ENCODE measurements around the gene NOL12. TPM values are rescaled to one million over a fixed set of nuclear protein-coding genes. Genes with fewer than 3 reads are reported as not detected.

The NOL12 gene
- total RNA-seq, 1 donor from 2014 or later = 23.9 TPM

DNA sequence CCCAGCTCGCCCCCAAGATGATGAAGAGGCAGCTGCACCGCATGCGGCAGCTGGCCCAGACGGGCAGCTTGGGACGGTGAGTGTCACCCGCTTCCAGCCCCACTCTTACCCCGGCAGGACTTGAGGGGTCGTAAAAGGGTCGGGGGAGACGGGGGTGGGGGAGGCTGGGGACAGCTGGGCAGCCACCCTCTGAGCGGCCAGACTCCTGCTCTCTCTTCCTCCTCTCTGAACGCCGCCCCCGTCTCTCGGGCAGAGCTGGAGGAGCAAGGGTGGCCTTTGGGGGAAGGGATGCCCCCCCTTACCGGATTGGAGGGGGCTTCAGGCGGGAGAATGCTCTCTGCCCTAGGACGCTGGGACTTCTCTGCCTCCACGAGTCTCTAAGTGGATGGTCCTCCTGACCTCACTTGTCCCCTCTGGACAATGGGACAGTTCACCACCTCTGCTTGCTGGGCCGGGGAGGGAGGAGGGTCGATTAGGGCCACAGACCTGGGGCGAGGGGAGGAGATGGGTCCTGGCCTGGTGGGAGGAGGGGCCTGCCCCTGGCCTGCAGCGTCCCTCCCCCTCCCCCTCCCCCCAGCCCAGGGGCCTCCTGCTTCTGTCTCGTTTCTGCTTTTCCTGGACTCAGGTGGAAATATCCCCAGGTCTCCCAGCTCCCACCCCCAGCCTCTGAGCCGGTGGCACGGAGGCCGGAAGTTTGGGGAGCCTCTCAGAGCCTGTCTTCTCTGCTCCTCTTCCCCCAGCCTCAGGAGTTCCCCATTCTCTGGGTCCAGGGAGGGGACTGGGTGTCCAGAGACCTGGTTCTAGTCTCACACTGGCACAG, 46.2 kb upstream of the NOL12 start:
- Mint-ChIP-seq H3K9me3 (no peaks in the 10 kb centered on the region), H3K4me1 (ENCODE audit: unreplicated experiment) (peaks cover 12% of the 10 kb centered on the region), H3K4me3 (peak overlapping the region; percentile 91), H3K36me3 (no peaks in the 10 kb centered on the region), H3K27ac (peak overlapping the region; percentile 69), H3K27me3 (no peaks in the 10 kb centered on the region)
- TF ChIP-seq, protein P1, sequence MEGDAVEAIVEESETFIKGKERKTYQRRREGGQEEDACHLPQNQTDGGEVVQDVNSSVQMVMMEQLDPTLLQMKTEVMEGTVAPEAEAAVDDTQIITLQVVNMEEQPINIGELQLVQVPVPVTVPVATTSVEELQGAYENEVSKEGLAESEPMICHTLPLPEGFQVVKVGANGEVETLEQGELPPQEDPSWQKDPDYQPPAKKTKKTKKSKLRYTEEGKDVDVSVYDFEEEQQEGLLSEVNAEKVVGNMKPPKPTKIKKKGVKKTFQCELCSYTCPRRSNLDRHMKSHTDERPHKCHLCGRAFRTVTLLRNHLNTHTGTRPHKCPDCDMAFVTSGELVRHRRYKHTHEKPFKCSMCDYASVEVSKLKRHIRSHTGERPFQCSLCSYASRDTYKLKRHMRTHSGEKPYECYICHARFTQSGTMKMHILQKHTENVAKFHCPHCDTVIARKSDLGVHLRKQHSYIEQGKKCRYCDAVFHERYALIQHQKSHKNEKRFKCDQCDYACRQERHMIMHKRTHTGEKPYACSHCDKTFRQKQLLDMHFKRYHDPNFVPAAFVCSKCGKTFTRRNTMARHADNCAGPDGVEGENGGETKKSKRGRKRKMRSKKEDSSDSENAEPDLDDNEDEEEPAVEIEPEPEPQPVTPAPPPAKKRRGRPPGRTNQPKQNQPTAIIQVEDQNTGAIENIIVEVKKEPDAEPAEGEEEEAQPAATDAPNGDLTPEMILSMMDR (conservative IDR thresholded peaks at IDR 0.05) = no peak
- DNase-seq (ENCODE audit: extremely low spot score, unreplicated experiment) = no peak

GRCh38 chr22:37640591-37641560, 45.3 kb upstream of the NOL12 start:
- no peaks in the 10 kb centered on the region for H3K27me3 Mint-ChIP-seq
- peak overlapping the region; percentile 91 for H3K4me3 Mint-ChIP-seq
- TF ChIP-seq, protein P1 (conservative IDR thresholded peaks at IDR 0.05) = no peak
- H3K9me3 Mint-ChIP-seq = no peaks in the 10 kb centered on the region
- peaks cover 12% of the 10 kb centered on the region for H3K4me1 Mint-ChIP-seq (ENCODE audit: unreplicated experiment)
- peak overlapping the region; percentile 69 for H3K27ac Mint-ChIP-seq
- no peaks in the 10 kb centered on the region for H3K36me3 Mint-ChIP-seq
- no peak for DNase-seq (ENCODE audit: extremely low spot score, unreplicated experiment)

DNA sequence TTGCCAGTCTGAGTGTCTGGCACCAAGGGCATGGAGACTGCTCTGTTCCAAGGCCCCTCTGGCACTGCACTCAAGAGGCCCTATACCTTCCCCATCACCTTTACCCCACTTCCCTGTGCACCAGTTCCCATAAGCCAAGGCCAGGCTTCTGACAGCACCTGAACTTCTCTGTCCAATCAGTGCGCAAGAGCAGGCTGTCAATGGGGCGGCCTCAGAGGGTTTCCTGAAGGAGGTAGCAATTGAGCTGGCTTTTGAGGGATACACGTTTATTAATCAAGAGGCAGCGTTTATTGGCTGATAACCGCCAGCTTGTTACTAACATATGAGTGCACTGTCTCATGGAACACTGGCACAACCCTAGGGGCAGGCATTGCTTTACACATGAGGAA, 44.6 kb upstream of the NOL12 start:
- H3K4me3 Mint-ChIP-seq = peak overlapping the region; percentile 31
- no peak overlapping the region for H3K27ac Mint-ChIP-seq
- H3K9me3 Mint-ChIP-seq = no peaks in the 10 kb centered on the region
- peaks cover 12% of the 10 kb centered on the region for H3K4me1 Mint-ChIP-seq (ENCODE audit: unreplicated experiment)
- TF ChIP-seq, protein P1 (conservative IDR thresholded peaks at IDR 0.05) = no peak
- no peaks in the 10 kb centered on the region for H3K36me3 Mint-ChIP-seq
- H3K27me3 Mint-ChIP-seq = no peaks in the 10 kb centered on the region
- DNase-seq (ENCODE audit: extremely low spot score, unreplicated experiment) = no peak

DNA sequence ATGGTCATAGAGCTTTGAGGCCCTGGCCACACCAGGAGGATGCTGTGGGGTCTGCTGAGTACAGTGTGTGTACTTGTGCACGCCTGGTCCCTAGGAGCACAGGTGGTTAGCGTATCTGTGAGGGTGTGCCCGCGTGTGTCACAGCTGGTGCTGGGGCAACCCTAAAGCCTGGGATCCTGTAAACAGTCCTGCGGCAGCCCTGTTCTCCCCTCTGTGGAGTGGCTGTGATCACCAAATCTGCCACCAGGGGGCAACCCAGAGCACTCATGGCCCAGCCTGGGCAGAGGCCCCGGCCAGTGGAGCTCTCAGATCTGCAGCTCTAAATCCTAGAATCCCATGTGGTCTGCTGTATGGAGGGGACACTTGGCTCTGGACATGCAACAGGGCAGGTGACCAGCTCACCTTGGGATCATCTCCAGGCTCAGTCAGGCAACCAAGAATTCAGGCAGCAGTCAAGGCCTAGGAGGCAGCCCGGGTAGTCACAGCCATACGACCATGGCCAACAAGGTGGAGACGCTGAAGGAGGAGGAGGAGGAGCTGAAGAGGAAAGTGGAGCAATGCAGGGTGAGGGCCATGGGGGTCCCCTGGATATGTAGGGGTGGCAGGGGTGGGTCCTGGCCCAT, 42.8 kb upstream of the NOL12 start:
- peak overlapping the region; percentile 34 for H3K27ac Mint-ChIP-seq
- peak overlapping the region; percentile 39 for H3K4me3 Mint-ChIP-seq
- H3K4me1 Mint-ChIP-seq (ENCODE audit: unreplicated experiment) = peaks cover 12% of the 10 kb centered on the region
- TF ChIP-seq, protein P1 (conservative IDR thresholded peaks at IDR 0.05) = peak; percentile 94
- H3K36me3 Mint-ChIP-seq = no peaks in the 10 kb centered on the region
- no peaks in the 10 kb centered on the region for H3K9me3 Mint-ChIP-seq
- no peaks in the 10 kb centered on the region for H3K27me3 Mint-ChIP-seq
- DNase-seq (ENCODE audit: extremely low spot score, unreplicated experiment) = peak; percentile 92

DNA sequence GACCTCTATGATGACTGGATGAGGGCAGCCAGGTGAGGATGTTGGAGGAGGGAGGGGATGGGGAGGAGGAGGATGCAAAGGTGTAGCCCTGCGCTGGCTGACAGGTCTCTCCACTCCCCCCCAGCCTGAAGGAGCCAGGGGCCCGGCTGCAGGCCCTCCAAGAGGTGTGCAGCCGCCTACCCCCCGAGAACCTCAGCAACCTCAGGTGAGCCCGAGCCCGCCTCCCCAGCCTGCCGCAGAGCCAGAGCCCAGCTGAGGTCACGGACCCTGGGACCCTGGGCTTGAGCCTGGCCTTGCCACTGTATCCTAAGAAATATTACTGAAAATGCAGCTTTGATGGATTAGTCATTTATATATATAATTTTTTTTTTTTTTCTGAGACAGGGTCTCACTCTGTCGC, 38.8 kb upstream of the NOL12 start:
- TF ChIP-seq, protein P1 (conservative IDR thresholded peaks at IDR 0.05) = no peak
- H3K27me3 Mint-ChIP-seq = no peaks in the 10 kb centered on the region

More for the DNA sequence above, 38.8 kb upstream of the NOL12 start:
- Mint-ChIP-seq H3K4me1 (ENCODE audit: unreplicated experiment) (peaks cover 6% of the 10 kb centered on the region), H3K36me3 (no peaks in the 10 kb centered on the region), H3K9me3 (no peaks in the 10 kb centered on the region), H3K4me3 (no peak overlapping the region), H3K27ac (no peak overlapping the region)
- no peak for DNase-seq (ENCODE audit: extremely low spot score, unreplicated experiment)

Data from type B pancreatic cell (in vitro differentiated cells).